HG02973 (cell line): ENCODE results near the gene TMEM273.
A peak's percentile ranks its signal among the peaks of the same experiment; 100 is the strongest.

Experiments used
- ATAC-seq: cut with Tn5 transposase; IDR thresholded peaks from one replicate; pipeline ENCODE4 v1.9.1; 2021; ENCODE audit warnings: moderate library complexity; ENCODE audit not compliant: unreplicated experiment

TMEM273 gene

DNA sequence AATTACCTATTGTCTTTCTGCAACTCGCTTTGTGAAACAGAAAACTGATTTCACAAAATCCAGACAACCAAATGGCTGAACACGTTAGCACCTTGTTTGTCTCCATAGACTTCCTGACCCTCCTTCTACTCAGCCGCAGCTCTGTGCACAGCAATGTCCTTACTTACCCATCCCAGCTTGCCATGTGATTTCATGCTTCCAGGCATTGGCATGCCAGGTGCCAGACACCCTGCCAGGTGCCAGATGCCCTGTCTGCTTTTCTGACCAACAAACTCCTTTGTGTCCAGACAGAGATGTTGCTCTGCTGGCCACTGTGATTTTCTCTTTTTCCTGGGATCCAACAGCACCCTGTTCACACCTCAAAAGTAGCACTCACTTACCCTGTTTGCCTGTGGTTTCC is 38.3 kb downstream of the TMEM273 start:
- ATAC-seq, result no peak

DNA sequence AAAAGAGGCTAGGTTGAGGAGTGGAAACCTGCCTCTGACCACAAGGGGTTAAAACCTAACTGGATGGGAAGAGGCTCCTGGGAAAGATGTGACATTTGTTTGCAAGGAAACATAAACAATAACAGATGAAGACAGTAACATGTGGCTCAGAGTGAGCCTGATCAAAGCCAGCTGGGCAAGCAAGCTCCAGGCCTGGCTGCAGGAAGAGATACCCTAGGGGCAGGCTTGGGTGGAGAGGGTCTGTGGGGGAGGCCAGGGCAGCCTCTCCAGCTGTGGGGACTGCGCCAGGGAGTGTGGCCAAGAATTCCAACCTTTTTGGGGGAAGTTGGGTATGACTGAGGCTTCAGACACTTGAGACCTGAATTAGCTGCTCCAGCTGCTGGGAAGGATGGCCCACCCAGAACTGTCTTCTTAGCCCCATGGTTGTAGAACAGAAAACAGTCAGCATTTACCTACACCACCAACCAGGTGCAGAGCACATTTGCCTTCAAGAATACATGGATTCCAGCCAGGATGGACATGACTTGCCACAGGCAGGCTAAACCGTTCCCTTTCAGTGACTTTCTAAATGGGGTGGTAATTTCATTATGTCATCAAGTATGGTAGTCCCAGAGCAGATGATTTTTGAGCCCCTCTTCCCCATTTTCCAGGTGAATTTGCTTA is 44.0 kb downstream of the TMEM273 start:
- no peak for ATAC-seq

- no peak for ATAC-seq
Measured at GRCh38 chr10:49143249-49143648, 44.9 kb downstream of the TMEM273 start.

DNA sequence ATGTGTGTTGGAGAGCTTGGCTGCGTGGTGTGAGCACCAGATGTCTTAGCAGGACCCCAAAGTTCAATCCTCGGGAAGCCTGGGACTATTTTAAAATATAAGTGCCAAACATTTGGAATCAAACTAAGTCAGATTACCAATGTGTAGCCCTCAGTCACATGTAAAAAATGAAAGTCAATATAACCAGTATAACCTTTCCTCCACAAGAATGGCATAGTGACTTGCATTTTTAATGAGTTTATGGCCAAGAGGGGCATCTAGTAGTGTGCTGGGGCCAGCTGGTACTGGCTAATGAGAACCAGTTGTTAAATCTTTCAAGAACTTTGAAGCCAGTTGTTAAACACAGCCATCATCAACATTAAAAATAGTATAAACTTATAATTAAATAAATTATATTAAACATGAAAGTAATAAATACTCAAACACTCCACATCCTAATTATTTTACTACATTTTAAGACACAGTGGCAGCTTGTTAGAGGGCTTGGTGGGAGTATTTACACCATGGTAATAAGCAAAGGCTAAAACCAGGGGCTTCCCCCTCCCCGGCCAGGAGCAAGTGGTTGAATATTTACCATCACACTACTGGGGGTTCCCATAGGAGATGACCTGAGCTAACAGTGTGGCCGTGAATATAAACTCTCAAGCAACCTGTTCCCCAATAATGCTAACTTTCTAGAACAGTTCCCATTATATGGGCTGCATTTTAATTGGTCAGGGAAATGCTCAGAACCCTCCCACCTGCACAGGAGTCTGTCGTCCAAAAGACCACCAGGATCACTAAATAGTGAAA is 46.5 kb downstream of the TMEM273 start:
- peak; percentile 62 for ATAC-seq

GRCh38 chr10:49140304-49141177 is 47.6 kb downstream of the TMEM273 start:
- no peak for ATAC-seq

GRCh38 chr10:49139846-49140195 is 48.4 kb downstream of the TMEM273 start:
- ATAC-seq, result no peak

DNA sequence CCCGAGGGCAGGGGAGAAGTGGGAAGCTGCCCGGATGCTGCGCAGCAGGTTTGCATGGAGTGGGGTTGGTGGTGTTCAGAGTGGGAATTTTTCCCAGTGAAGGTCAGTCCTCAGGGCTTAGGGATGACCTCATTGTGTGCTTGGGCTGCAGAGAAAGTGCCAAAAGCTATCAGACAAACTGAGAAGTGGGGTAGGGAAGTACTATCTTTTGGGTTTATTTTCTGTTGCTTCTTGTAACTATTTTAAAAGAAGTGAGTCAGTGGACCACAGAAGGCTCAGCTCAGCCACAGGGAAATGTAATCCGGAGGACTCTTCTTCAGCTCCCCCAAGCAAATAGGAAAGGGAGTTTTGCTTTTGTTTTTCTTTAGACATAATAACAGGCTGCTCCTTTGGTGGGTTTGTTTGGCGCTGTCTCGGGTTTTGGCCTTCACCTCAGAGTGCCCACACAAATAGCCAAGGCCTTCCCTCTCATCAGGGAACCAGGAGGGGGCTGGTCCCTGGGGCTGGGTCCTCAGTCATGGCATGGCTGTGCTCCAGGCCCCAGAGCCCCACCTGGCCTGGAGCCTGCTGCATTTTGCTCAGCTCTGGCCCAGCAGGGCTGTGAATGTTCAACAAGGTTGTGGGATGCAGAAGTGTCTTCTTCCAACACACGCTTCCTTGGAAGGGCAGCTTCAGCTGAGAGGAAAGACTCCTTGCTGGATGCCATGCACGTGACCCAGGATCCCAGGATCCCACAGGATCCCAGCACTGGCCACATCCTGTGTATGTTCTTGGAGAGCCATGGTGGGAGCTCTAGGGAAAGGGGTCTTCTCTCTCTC is 49.0 kb downstream of the TMEM273 start:
- no peak for ATAC-seq

- ATAC-seq, result no peak
Measured at GRCh38 chr10:49138361-49138891, 49.8 kb downstream of the TMEM273 start.

DNA sequence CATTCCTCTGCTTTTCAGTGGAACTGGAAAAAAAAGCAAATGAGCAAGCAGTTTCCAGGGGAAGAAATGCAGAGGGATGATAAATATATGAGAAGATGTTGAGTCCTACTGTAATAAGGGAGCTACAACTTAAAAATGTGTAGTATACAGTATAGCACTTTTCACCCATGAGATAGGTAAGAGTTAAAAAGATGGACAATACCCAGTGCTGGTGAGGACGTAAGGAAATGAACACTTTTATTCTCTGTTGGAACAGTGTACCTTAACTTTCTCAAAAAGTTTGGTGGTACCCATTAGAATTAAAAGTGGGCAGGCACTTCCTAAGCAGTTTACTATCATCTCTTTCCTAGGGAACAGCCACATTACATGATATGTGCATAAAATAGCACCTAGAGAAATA is 51.7 kb downstream of the TMEM273 start:
- no peak for ATAC-seq

DNA sequence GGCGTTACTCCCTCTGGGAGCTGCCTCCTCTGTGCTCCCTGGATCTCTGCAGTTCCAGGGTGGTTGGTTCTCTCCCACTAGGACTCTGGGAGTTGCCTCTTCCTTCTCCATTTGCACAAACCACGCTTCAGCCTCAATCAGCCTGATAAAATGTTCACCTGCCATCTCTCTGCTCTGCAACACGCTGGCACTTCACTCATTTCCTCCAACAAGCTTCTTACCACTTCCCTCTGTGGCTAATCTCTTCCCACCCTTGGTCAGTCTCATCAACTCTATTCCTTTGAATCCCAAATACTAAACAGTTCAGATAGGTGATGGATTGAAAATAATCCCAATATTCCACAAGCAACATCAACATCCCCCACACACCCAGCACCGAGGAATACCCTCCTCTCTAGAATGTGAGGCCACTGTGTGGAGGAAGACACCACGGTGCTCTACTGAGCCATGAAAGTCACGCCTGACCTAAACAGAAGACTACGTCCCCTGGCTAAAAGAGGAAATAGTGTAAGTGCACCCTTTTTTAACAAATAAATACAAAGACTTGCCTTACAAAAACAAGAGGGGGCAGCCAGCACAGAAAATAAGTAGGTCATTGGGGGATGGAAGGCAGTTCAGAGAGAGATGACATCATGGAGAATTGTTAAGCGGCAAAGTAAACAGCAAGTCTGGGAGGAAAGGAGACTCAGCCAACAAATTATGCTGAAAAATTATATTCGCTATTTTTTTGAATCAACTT is 52.4 kb downstream of the TMEM273 start:
- no peak for ATAC-seq

DNA sequence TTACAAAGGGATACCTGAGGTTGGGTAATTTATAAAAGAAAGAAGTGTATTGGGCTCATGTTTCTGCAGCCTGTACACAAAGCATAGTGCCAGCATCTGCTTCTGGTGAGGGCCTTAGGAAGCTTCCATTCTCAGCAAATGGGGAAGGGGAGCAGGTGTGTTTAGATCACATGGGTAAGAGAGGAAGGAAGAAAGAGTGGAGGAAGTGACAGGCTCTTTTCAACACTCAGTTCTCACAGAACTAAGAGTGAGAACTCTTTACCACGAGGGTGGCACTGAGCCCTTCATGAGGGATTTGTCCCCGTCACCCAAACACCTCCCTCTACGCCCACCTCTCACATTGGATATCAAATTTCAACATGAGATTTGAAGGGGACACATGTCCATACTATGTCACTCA is 53.9 kb downstream of the TMEM273 start:
- no peak for ATAC-seq

GRCh38 chr10:49133706-49134248 is 54.4 kb downstream of the TMEM273 start, which contains the start of gene FAM170B:
Gene FAM170B (minus strand): TSS chr10:49134021. CDS start chr10:49133918, 103 bp downstream.
- no peak for ATAC-seq

GRCh38 chr10:49132362-49132737 is 55.8 kb downstream of the TMEM273 start:
- ATAC-seq, result no peak

DNA sequence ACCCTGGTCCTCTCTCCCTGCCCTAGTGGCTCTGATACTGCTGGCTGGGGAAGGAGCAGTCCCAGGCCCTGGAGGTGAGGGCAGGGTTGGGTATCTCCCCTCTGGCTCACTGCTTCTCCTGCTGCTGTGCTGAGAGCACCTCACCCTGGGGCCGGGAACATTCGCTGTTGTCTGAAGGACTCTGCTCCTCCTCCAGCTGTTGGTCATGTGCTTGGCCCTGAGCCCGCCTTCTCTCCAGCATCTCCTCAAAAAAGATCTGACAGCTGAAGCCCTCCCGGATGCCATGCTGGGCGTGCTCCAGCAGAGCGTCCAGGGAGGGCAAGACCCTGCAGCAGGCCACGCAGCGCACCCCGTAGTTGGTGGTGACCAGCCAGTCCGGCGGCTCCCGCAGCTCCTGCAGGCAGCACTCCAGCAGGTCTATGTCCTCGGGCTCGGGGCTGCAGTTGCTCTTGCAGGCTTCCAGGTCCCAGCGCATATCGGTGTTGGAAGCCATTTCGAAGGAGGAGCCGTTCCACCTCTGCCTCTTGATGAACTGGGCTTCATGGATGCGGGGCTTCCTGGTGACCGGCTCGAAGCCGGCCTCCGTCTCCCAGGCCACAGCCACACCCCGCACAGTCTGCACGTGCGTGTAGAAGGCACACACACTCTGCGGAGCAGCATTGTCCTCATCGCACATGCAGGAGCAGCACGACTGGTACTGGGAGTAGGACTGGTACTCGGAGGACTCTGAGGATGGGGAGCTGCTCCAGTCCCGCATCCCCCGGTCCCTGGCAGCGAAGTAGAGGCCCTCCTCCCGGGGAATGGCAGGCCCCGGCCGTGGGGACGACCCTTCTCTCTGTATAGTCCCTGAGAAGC is 56.5 kb downstream of the TMEM273 start:
- no peak for ATAC-seq

DNA sequence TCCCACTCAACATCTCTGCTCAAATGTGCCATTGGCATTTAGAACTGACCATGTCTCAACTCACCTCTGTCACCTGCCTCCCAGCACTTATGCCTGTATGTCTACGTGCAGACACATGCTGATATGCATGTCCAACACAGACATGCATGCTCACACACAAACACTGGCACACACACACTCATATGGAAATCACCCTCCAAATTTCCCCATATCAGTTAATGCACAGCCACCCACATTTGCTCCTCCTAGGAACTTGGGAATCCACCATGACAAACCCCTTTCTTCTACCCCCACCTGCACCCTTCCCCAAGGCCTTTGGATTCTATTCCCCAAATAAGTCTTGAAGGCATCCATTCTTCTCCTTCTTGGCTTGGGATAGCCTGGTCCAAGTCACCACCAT is 58.8 kb downstream of the TMEM273 start:
- no peak for ATAC-seq

DNA sequence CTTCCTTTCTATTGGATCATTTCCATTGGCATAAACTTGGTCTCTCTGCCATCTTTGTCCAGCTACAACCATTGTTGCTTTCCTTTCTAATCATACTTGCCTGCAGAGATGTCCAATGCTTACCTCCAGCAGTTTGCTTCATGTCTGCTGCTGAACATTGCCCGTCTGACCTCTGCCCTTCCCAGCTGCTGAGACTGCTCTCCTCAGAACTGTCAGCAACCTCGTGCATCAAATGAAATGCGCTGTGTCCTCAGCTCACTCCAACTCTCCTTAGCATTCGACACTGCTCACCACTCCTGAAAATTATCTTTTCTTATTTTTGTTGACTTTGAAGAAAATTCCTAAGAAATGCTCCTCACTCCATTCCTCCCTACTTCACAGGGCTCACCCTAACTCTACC is 59.3 kb downstream of the TMEM273 start:
- no peak for ATAC-seq

GRCh38 chr10:49123981-49124950 is 63.9 kb downstream of the TMEM273 start:
- ATAC-seq, result no peak
